HG02798 (cell line): ENCODE results near the gene SPATA31D1.

ENCODE experiments used
- ATAC-seq: cut with Tn5 transposase; IDR thresholded peaks from one replicate; pipeline ENCODE4 v1.9.1; 2021; ENCODE audit warnings: mild to moderate bottlenecking; ENCODE audit not compliant: unreplicated experiment, poor library complexity

The SPATA31D1 gene

DNA sequence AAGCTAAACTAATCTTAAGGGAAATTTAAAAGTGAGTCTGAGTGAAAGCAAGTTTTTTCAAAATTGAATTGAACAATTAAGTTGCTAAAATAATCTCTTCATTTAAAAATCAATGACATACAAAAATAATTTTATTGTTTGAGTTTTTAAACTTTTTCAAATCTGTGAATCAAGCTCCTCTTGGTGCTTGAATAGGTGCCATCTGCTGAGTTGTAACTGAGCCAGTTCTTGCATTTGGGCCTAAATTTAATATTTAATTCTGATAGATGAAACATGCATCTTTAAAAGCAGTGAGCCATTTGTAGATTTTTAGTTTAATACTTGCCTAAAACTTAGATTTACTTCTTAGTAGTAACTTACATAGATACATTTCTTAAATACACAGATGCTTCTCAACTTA, 31.8 kb downstream of the SPATA31D1 start:
- no peak for ATAC-seq

DNA sequence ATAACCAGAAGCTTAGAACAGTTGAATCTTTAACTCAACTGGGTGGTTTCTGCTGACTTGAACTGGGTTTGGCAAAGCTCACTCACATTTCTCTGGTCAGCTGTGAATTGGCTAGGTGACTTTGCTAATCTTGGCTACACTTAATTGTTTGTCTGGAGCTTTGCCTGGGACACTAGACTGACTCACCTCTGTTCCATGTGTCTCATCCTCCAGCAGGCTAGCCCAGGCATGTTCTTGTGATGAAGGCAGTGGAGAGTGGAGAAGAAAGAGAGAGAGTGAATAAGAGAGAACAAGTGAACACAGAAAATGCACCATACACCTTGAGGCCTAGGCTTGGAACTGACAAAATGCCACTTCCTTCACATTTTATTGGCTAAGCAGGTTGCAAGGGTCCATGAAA, 32.6 kb downstream of the SPATA31D1 start:
- ATAC-seq: no peak

DNA sequence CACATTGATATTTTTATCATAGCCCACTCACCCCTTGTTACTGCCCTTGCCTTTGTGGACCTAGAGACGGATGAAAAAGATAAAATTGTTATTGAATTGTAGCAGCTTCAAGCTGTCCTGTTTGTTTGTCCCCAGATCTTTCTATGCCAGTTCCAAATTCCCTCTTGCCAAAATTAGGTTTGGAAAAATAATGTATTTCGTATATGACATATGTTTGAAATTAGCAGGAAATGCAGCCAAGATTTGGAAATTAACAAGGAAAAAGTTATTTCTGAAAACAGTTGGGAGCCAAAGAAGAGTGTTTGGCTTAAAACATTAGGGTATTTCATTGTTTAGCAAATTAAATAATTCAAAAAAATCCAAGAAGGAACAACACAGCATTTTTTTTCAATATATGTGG, 33.5 kb downstream of the SPATA31D1 start:
- ATAC-seq: no peak

DNA sequence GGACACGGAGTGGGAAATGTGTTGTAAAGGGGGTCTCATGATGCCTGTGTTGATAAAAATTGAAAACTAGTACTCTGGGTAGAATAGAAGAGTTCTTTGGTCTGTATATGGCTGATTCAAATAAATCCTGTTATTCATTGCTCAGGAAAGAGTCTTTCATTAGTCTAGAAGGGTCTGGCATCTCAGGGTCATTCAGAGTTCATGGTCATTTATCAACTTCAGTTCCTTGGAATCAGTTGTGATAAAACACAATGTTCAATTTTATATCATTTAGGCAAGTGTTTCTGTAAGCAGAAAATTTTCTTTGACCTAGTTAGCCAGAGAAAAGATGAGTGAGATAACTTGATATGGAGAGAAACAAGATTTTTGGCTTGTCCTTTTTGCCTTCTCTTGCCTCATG, 36.3 kb downstream of the SPATA31D1 start:
- ATAC-seq: no peak

- no peak for ATAC-seq
These were observed 43.1 kb downstream of the SPATA31D1 start for GRCh38 chr9:82031538-82032280.

DNA sequence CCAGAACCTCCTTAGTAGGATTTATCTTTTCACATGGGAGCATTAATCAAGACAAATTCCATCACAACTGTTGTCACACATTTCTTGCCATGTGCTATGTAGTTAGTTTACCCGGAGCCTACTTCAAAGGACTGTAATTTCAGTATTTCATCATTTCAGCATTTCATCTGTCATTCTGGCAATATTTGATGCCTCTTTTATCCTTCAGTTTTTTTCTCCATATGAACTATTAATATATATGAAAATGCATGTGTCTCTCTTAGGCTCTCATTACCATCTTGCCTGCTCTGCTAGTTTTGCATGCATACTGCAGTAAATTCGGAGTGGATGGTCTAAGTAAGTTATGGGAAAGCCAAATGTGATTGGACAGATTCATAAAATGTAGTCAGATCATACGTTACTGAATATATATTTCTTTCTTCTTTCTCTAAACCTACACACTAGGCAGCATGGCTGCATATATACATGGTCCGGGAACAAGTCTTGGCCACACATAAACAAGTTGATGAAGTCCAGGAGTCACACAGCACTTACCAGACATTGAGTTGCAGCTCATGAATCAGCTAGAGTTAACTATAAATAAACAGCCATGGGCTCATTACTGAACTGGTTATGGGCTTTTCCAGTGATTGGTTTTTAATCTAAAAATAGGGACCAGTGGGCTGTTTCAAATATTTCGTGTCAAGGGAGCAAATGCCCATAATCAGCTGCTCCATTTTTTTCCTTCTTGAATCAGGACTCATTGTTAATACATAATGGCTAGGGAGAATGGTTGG, 46.6 kb downstream of the SPATA31D1 start:
- no peak for ATAC-seq

- no peak for ATAC-seq
These were observed 47.5 kb downstream of the SPATA31D1 start for GRCh38 chr9:82036086-82036485.

GRCh38 chr9:82037126-82037525, 48.6 kb downstream of the SPATA31D1 start:
- no peak for ATAC-seq

GRCh38 chr9:82038897-82039296, 50.3 kb downstream of the SPATA31D1 start:
- ATAC-seq: no peak
